Stimulated activated CD4-positive, alpha-beta T cell treated with anti-CD3 and anti-CD28 coated beads, Interleukin-2, amount 100 ng/mL, for 24 hours (primary cell): Measurements from ENCODE around the gene GABRD.

ENCODE experiments used
- DNase-seq, 2 donors: peaks; one replicate each; pipeline ENCODE4 v3.0.0-alpha.2; 2020

GABRD gene

DNA sequence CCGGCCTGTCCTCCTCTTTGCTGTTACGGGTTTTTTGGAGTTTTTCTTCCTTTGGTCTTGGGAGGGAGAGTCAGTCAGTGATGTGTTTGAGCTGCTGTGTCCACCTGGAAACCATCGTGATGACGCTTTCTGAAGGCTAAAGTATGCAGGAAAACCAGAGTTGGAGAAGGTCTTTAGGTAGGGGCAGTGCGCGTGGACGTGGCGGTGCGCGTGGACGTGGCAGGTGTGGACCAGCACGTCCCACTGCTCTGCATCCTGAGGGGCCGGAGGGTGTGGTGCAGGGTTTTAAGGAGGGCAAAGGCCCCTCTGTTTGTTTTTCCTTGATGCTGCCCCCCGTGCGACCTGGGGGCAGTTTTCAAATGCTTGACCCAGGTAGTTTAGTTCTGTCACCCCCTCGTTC lies 61.0 kb downstream of the GABRD start:
- DNase-seq, result no peak
